ENCODE results near the gene ZMYM4. TPM values are rescaled to one million over a fixed set of nuclear protein-coding genes. Genes with fewer than 3 reads are reported as not detected.

Gene ZMYM4
- total RNA-seq, 1 donor from 2014 or later, result 46.4 TPM

DNA sequence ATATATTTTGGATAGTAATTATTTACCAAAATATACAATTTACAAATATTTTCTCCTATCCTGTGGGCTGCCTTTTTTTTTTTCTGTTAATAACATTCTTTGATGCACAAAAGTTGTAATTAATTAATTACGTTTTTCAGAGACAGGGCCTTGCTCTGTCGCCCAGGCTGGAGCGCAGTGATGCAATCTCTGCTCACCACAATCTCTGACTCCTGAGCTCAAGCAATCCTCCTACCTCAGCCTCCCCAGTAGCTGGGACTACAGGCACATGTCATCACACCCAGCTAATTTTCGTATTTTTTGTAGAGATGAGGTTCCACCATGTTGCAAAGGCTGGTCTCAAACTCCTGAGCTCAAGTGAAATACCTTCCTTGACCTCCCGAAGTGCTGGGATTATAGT lies 21.3 kb upstream of the ZMYM4 start:
- CTCF ChIA-PET, result no interaction called here
- Mint-ChIP-seq H3K9me3 (no peaks in the 10 kb centered on the region), H3K27me3 (peaks cover 4% of the 10 kb centered on the region), H3K36me3 (ENCODE audit: low read depth) (no peaks in the 10 kb centered on the region), H3K4me3 (no peak overlapping the region), H3K4me1 (peaks cover 8% of the 10 kb centered on the region), H3K27ac (no peak overlapping the region)
- POLR2A ChIA-PET, result interaction anchor here (0.7 kb wide), 1 partner anchor 21 kb away, joined by 8 read pairs; the partner anchor contains the start of gene ZMYM4
- no peak for DNase-seq
- intact Hi-C loops (cut with micrococcal nuclease), result no loop called here
- ATAC-seq (ENCODE audit: low read depth), result no peak
- TF ChIP-seq, protein P1, sequence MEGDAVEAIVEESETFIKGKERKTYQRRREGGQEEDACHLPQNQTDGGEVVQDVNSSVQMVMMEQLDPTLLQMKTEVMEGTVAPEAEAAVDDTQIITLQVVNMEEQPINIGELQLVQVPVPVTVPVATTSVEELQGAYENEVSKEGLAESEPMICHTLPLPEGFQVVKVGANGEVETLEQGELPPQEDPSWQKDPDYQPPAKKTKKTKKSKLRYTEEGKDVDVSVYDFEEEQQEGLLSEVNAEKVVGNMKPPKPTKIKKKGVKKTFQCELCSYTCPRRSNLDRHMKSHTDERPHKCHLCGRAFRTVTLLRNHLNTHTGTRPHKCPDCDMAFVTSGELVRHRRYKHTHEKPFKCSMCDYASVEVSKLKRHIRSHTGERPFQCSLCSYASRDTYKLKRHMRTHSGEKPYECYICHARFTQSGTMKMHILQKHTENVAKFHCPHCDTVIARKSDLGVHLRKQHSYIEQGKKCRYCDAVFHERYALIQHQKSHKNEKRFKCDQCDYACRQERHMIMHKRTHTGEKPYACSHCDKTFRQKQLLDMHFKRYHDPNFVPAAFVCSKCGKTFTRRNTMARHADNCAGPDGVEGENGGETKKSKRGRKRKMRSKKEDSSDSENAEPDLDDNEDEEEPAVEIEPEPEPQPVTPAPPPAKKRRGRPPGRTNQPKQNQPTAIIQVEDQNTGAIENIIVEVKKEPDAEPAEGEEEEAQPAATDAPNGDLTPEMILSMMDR (IDR thresholded peaks at IDR 0.05), result no peak

DNA sequence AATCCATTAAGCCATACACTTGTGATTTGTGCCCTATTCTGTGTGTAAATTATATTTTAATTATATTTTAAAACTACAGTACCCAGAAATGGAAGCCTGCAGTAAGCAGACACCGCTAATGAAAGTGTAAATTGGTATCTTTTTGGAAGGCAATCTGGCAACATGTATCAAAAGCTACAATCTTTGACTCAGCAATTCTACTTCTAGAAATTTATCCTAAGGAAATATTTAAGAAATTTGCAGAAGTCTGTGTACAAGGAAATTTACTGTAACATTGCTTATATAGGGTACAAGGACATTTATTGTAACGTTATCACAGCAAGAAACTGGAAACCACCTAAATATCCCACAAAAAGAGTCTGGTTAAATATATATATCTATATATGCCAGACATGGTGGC lies 14.6 kb upstream of the ZMYM4 start:
- CTCF ChIA-PET, result no interaction called here
- POLR2A ChIA-PET, result no interaction called here

DNA sequence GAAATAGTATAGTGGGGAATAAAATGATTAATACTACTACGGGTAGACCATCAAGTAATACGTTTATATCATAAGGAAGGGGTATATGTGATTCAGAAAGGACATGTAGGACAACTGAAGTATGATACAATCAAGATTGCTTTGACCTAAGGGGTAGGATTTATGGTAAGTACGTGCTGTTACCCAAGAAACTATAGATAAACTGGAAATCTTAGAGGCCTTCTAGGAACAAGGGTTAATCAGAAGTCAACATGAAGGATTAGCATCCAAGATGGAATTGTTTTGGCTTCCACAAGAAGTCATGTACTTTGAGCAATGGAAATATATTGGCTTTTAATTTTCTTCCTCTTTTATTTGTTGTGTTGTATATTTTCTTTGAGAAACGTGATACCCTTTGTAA lies 13.2 kb upstream of the ZMYM4 start:
- TF ChIP-seq, protein P1 (IDR thresholded peaks at IDR 0.05), result no peak
- no peak for ATAC-seq (ENCODE audit: low read depth)
- Mint-ChIP-seq H3K36me3 (ENCODE audit: low read depth) (no peaks in the 10 kb centered on the region), H3K4me1 (no peaks in the 10 kb centered on the region), H3K9me3 (no peaks in the 10 kb centered on the region), H3K27me3 (peaks cover 11% of the 10 kb centered on the region), H3K4me3 (no peak overlapping the region), H3K27ac (no peak overlapping the region)
- intact Hi-C loops (cut with micrococcal nuclease), result no loop called here
- POLR2A ChIA-PET, result no interaction called here
- CTCF ChIA-PET, result no interaction called here
- no peak for DNase-seq

More for the DNA sequence above, 14.6 kb upstream of the ZMYM4 start:
- Mint-ChIP-seq H3K4me1 (no peaks in the 10 kb centered on the region), H3K4me3 (no peak overlapping the region), H3K36me3 (ENCODE audit: low read depth) (no peaks in the 10 kb centered on the region), H3K27me3 (peaks cover 11% of the 10 kb centered on the region), H3K9me3 (no peaks in the 10 kb centered on the region), H3K27ac (no peak overlapping the region)
- DNase-seq, result no peak
- TF ChIP-seq, protein P1 (IDR thresholded peaks at IDR 0.05), result no peak
- ATAC-seq (ENCODE audit: low read depth), result no peak
- intact Hi-C loops (cut with micrococcal nuclease), result no loop called here

DNA sequence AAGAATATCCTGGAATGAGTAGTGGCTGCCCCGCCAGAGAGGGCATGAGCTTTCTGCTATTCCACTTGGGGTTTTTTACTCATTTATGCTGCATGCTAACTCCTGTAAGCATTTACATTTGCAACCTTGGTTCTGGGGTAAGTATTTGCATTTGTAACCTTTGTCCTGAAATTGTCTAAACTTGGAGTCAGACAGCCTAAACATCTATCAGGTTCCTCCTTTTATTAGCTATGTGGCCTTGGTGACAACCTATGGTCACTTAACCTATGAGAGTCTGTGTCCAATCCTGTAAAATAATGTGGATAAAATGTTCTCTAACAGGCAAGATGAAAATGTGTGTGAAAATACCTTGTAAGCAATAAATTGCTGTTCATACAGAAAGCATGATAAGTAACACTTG lies 8.9 kb upstream of the ZMYM4 start:
- H3K9me3 Mint-ChIP-seq, result no peaks in the 10 kb centered on the region
- H3K27me3 Mint-ChIP-seq, result peaks cover 13% of the 10 kb centered on the region
- DNase-seq, result no peak
- H3K27ac Mint-ChIP-seq, result no peak overlapping the region
- ATAC-seq (ENCODE audit: low read depth), result no peak
- TF ChIP-seq, protein P1 (IDR thresholded peaks at IDR 0.05), result no peak
- no peaks in the 10 kb centered on the region for H3K4me1 Mint-ChIP-seq
- no peak overlapping the region for H3K4me3 Mint-ChIP-seq
- intact Hi-C loops (cut with micrococcal nuclease), result no loop called here
- POLR2A ChIA-PET, result no interaction called here
- CTCF ChIA-PET, result no interaction called here
- H3K36me3 Mint-ChIP-seq (ENCODE audit: low read depth), result no peaks in the 10 kb centered on the region

DNA sequence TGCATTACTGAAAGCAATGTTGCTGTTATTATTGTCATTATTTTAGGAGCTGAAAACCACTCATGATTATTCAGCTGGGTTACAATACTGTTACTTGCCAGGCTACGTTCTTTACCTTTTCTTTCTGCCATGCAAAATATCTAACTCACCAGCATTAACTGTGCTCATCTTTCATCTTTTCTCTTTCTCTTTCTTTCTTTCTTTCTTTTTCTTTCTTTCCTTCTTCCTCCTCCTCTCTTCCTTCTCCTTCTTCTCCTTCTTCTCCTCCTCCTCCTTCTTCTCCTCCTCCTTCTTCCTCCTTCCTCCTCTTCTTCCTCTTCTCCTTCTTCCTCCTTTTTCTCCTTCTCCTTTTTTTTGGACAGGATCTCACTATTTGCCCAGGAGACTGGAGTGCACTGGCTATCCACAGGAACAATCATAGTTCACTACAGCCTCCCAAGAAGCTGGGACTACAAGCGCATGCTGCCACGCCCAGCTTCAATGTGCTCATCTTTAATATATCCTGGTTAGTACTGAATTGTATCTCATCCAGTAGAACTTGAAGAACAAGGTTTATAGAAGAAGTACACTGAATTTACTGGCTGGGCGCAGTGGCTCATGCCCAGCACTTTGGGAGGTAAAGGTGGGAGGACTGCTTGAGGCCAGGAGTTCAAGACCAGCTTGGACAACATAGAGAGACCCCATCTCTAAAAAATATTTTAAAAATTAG lies 6.9 kb upstream of the ZMYM4 start:
- no peak for ATAC-seq (ENCODE audit: low read depth)

More for the DNA sequence above, 6.9 kb upstream of the ZMYM4 start:
- Mint-ChIP-seq H3K9me3 (no peaks in the 10 kb centered on the region), H3K4me3 (no peak overlapping the region), H3K27me3 (peaks cover 18% of the 10 kb centered on the region), H3K27ac (no peak overlapping the region), H3K4me1 (no peaks in the 10 kb centered on the region), H3K36me3 (ENCODE audit: low read depth) (no peaks in the 10 kb centered on the region)
- CTCF ChIA-PET, result no interaction called here
- POLR2A ChIA-PET, result no interaction called here
- no peak for DNase-seq
- TF ChIP-seq, protein P1 (IDR thresholded peaks at IDR 0.05), result no peak
- intact Hi-C loops (cut with micrococcal nuclease), result no loop called here
